SIG-M5 treated with dmso at 0.1 percent for 504 hours (cell line): ENCODE results near the gene SFXN3.

Experiments used
- DNase-seq: peaks from one replicate; lab custom pipeline; 2025; ENCODE audit not compliant: unreplicated experiment; lab: John Stamatoyannopoulos, UW

The SFXN3 gene

DNA sequence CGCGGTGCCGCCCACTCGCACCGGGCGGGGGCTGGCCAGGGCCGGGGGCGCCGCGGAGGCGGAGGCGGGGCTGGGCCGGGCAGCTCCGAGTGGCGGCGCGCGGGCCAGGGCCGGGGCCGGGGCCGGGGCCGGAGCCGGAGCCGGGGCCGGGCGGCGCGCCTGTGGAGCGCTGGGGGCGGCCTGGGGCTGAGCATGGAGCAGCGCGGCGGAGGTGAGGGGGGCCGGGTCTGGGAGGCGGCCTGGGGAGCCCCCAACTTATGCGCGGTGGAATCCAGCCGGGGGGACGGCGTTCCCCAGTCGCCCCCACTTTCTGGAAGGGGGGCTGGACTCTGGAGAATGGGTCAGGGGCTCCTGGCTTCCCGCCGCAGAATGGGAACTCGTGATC lies 31.3 kb upstream of the SFXN3 start, which contains the start of gene LZTS2:
Gene LZTS2 (plus strand): TSS at position 67 of the 385 bp plus-strand sequence. CDS start 2,731 bp downstream, outside the sequence.
- no peak for DNase-seq

- no peak for DNase-seq
Measured at GRCh38 chr10:101000127-101000914, 30.7 kb upstream of the SFXN3 start.

DNA sequence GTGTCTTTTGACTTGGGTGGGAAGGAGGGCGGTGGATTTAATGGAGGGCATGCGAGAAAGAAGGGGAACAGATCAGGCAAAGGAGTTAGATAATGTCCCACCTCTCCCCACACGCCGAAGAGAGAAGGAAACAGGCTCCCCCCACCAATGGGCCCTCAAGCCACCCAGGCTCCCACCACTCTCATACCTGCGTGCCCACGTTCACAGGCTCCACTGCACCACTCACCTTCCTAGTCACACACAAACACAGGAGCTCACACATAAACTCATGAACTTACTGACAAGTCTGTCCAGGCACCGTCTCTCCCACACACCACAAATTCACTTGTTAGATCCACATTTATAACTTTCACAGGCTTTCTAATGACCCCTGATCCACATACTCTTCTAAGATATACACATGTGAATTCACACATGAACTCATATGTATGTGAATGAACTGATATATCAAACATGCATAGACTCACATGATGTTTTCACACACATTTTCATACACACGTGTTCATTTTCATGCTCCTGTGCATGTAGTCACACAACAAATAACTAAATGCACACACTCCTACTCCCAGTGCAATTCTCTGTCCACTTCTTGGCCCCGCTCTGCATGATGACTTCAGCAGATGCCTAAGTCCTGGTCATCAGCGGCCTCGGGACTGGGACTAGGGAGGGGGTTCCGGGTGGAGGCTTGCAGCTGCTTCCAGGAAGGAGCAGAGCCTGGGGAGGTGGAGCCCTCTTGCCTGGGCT lies 29.9 kb upstream of the SFXN3 start:
- no peak for DNase-seq

- no peak for DNase-seq
Measured at GRCh38 chr10:101001659-101002035, 29.4 kb upstream of the SFXN3 start.

DNA sequence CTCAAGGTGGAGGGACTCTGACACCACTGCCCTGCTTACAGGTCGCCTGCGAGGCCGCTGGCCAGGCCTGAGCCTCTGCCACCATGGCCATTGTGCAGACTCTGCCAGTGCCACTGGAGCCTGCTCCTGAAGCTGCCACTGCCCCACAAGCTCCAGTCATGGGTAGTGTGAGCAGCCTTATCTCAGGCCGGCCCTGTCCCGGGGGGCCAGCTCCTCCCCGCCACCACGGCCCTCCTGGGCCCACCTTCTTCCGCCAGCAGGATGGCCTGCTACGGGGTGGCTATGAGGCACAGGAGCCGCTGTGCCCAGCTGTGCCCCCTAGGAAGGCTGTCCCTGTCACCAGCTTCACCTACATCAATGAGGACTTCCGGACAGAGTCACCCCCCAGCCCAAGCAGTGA lies 28.6 kb upstream of the SFXN3 start:
- no peak for DNase-seq

GRCh38 chr10:101003639-101004206 lies 27.3 kb upstream of the SFXN3 start:
- DNase-seq = no peak

- no peak for DNase-seq
Measured at GRCh38 chr10:101005361-101005760, 25.7 kb upstream of the SFXN3 start.

- DNase-seq = no peak
Measured at GRCh38 chr10:101005869-101006567, 25.0 kb upstream of the SFXN3 start.

GRCh38 chr10:101006593-101007098 lies 24.4 kb upstream of the SFXN3 start:
- no peak for DNase-seq

- DNase-seq = no peak
Measured at GRCh38 chr10:101007099-101007711, 23.8 kb upstream of the SFXN3 start.

- no peak for DNase-seq
Measured at GRCh38 chr10:101007915-101008822, 22.9 kb upstream of the SFXN3 start.

DNA sequence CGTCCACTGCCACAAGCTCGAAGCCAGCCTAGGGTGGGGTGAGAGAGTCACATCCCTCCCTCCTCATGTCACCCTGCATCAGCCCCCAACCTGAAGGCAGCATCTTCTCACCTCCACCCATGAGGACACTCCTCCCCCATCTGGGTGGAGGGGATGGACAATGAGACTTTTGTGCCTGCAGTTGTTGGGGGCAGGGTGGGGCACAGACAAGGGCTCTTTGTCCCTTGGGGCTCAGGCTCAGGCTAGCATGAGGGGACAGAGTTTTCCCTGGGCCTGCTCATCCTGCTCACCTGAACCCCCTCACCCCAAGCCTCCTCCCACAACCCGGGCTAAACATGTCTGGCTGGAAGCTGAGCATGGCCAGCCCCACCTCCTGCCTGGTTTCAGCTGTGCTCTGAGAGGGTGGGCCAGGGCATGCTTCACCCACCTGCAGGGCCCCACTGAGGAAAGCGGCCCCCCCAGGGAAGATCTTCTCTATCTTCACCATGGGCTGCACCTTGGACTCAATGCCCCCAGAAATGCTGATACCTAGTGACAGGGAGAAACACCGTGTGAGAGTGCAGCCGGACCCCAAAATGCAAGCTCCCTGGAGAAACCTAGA lies 22.1 kb upstream of the SFXN3 start:
- no peak for DNase-seq

GRCh38 chr10:101010329-101010728 lies 20.7 kb upstream of the SFXN3 start:
- no peak for DNase-seq

DNA sequence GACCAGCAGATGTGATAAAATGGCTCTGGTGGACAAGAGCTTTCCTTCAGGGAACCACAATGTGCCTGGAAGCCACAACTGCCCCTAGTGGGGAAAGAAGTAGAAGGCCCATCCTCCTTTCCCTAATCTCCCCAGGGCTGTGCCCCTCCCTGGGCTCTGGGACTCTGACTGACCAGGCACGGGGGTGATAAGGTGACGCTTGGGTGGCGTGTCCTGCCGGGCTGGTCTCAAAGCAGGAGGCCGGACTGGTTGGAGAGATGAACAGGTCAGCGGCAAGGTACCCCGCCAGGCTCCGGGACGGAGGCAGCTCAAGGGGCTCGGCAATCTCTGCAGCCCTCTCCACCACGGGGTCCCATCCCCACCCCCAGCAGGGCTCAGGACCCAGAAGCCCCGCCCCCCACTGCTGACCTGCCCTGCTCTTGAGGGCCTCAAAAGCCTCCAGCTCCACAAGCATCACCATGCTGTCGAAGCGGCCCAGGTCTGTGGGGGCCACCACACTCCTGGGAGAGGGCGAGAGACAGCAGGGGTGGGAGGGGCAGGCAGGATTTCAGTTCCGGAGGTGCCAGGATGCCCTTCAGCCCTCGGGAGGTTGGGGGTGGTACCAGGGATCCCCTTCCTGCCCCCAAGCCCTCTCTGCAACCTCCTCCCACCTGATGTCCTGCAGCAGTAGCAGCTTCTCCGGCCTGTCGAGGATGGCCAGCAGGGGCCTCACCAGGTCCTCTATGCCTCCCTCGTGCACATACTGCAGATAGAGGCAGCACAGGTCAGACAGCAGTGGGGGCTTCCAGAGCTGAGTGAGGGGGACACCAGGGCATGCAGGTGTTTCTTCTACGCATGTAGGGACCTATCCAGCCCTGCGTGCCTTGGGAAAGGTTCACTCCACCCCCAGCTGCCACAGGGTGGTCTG lies 19.3 kb upstream of the SFXN3 start:
- DNase-seq = no peak

DNA sequence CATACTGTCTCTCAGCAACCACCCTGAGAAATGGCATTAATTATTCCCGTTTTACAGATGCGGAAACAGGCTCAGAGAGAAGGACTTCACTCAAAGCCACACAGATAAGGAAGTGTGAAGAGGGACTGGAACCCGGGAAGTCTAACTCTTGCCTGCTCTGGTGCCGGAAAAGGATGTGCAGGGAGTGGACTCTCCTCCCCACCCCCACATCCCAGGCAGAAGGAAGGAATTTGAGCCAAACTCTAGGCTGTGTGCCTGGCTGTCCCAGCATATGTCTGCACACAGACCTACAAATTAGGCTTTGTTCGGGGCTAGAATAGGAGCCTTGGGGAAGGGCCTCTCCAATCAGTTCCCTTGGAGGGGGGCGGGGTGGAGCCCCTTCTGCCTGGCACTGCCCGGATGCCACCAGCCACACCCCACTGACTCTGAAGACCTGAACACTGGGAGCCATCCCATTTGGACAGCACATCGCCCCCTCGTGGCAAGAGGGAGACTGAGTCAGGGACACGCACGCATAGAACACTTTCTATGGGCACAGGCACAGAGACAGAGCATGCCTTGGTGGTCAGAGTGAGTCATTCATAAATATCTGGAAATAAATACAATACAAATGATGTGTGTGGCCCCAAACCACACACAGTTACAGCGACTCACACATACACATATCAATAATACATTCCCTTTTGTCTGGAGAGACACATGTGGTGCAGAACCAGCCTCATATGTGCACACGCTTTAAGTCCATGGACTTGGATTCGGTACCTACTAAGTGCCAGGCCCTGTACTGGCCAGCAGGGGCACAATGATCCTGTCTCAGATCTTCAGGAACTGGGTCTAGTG lies 18.3 kb upstream of the SFXN3 start:
- peak; percentile 83 for DNase-seq

DNA sequence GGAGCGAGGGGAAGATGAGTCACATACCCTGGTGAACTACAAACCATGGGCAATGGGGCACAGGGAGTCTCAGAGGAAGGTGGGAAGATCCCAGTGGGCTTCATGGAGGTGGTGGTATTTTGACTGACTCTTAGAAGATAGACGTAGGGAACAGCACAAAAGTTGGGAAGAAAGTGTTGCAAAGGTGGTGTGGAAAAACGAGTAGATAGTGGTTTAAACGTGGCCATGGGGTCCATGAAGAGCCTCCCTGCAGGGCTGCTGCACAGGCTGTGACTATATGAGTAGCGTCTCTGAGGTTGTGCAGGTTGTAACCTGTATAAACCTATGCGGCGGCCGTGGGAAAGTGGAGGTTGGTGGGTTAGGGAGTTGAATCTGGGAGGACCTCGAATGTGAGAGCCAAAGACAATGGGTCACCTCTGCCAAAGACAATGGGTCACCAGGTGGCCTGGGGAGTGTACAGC lies 17.6 kb upstream of the SFXN3 start:
- DNase-seq = no peak

GRCh38 chr10:101014230-101014884 lies 16.7 kb upstream of the SFXN3 start:
- DNase-seq = peak; percentile 35
